ENCODE data around the gene CEP97.

CEP97 gene

DNA sequence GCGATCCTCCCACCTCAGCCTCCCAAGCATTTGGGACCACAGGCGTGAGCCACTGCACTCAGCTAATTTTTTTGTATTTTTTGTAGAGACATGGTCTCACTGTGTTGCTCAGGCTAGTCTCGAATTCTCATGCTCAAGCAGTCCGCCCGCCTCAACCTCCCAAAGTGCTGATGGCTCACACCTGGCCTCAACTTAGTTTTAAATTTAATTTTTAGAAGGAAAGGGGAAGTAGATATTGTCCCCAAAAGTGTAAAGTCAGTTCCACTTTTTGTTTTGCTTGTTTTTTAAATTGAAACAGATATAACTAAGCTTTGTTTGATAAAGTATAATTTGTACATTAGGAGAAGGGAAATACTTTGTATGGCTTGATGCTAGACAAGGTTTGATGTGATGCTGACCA is 93.6 kb downstream of the CEP97 start:
- DNase-seq, result no peak

DNA sequence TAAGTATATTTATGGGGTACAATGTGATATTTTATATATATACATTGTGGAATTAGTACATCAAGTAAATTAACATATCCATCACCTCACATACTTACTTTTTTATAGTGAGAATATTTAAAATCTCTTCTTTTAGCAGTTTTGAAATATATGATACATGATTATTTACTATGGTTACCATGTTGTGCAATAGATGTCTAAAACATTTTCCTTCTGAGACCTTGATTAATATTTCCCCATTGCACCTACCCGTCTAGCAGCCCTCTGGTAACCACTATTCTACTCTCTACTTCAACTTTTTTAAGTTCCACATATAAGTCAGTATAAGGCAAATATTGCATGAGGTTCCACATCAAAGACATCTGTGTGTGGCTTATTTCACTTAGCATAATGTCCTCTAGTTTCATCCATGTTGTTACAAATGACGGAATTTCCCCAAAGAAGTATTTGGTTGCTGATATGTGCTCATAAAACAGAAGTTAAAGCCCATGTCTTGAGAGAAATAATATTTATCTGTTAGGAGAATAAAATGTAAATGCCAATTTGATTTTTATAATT is 95.3 kb downstream of the CEP97 start:
- DNase-seq, result no peak

Measured in effector CD4-positive, alpha-beta T cell (primary cell).